ENCODE results near the gene POGZ.

POGZ gene

GRCh38 chr1:151369621-151370048 is 89.7 kb downstream of the POGZ start:
- no peak for DNase-seq

GRCh38 chr1:151369302-151369610 is 90.0 kb downstream of the POGZ start:
- no peak for DNase-seq

- no peak for DNase-seq
Observed at GRCh38 chr1:151368393-151369301, 90.6 kb downstream of the POGZ start.

GRCh38 chr1:151367658-151368392 is 91.5 kb downstream of the POGZ start:
- no peak for DNase-seq

GRCh38 chr1:151364996-151365395 is 94.3 kb downstream of the POGZ start:
- no peak for DNase-seq

- no peak for DNase-seq
Observed at GRCh38 chr1:151362308-151363155, 96.8 kb downstream of the POGZ start.

- DNase-seq: no peak
Observed at GRCh38 chr1:151361883-151362282, 97.4 kb downstream of the POGZ start.

- DNase-seq: no peak
Observed at GRCh38 chr1:151356696-151357095, 102.6 kb downstream of the POGZ start.
